ENCODE measurements around the gene GFY. TPM values are rescaled to one million over a fixed set of nuclear protein-coding genes. Genes with fewer than 3 reads are reported as not detected.

Gene GFY
- total RNA-seq, 1 donor, result not detected

DNA sequence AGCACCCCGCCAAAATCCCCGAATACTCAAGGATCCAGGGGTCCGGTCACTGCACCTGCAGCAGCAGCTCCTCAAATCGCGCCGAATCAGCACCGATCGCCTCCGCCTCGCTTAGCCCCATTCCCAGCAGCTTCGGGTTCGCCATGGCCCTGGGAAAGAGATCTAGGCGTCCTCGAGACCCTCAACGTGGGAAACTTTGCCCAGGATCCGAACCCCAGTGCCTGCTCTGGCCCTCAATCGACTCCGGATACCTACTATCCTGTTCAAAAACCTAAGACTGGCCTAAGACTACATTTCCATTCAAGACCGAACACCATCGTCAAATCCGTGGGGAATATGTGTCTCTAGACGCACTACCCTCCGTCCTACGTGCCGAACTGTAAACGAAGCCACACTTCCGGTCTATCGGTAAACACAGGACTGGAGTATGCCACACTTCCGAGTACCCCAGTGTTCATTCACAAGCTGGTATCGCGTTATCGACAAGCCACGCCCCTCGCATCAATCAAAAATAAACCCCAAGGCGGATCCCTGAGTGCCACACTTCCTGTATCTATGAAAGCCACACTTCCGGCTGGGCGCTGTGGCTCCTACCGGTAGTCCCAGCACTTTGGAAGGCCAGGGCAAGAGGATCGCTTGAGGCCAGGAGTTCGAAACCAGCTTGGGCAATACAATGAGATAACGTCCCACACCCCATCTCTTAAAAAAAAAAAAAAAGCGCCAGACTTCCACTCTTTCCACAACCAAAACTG is 26.4 kb downstream of the GFY start, which contains the start of gene PIH1D1:
Gene PIH1D1, minus strand, starts transcription at position 385 of the 752 bp plus-strand sequence. Its CDS starts 240 bp downstream, at position 145.
- Histone ChIP-seq H3K9me3 (ENCODE audit: low read depth, low read length) (no peaks in the 10 kb centered on the region), H4K20me1 (ENCODE audit: insufficient read depth, low read length) (no peaks in the 10 kb centered on the region), H3K4me1 (ENCODE audit: insufficient read depth, low read length) (peaks cover 15% of the 10 kb centered on the region), H3K79me2 (ENCODE audit: insufficient read depth, low read length) (peaks cover 27% of the 10 kb centered on the region), H3K4me2 (ENCODE audit: insufficient read depth, low read length) (peak within 1 kb of the TSS; percentile 98), H3K36me3 (ENCODE audit: insufficient read depth, low read length) (peaks cover 6% of the 10 kb centered on the region), H3K27ac (ENCODE audit: low read depth, low read length) (peak within 1 kb of the TSS; percentile 98), H3K27me3 (ENCODE audit: insufficient read depth, low read length) (no peaks in the 10 kb centered on the region), H2AFZ (ENCODE audit: low read length) (peak within 1 kb of the TSS; percentile 91), H3K4me3 (ENCODE audit: insufficient read depth, low read length) (peak within 1 kb of the TSS; percentile 98)
- DNase-seq (ENCODE audit: insufficient read length, low spot score, missing footprints), result peak; percentile 98
- TF ChIP-seq CTCF (IDR thresholded peaks at IDR 0.05; ENCODE audit: extremely low read depth, low read depth, low read length), result no peak

DNA sequence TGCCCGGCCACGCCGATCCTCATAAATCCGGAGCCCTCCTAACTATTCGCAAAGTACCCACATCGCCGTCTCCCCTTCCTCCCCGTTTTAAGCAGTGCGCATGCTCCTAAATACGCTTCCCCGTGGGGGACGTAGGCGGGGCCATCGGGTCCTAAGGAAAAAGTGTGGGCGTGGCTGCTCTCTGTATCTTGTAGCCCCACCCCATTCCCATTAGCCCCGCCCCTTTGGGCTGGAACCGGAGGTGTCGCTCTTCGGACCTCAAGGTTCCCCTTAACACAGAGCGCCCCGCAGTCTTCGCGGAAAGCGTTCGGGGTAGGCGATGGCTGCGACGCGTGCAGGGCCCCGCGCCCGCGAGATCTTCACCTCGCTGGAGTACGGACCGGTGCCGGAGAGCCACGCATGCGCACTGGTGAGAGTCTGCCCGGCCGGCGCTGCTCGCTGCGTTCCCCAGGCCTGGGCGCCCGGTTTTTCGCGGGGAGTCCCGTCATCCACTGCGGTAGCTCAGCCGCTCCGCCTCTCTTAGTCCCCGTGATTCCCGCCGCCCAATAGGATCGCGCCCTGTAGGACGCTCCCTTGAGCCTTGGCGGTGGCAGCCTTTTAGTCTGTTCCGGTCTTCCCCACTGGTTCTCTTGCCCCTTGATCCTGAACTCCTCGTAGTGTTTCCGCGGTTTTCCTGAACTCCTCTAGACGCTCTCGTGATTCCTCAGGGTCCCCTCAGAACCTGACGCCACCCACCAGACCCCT is 28.0 kb downstream of the GFY start, which contains the start of gene ALDH16A1:
Gene ALDH16A1, plus strand, starts transcription at position 213 of the 744 bp plus-strand sequence. Its CDS starts 107 bp downstream, at position 320.
- no peaks in the 10 kb centered on the region for H3K9me3 ChIP-seq (ENCODE audit: low read depth, low read length)
- TF ChIP-seq CTCF (IDR thresholded peaks at IDR 0.05; ENCODE audit: extremely low read depth, low read depth, low read length), result no peak
- no peaks in the 10 kb centered on the region for H3K27me3 ChIP-seq (ENCODE audit: insufficient read depth, low read length)
- peaks cover 27% of the 10 kb centered on the region for H3K79me2 ChIP-seq (ENCODE audit: insufficient read depth, low read length)
- H3K4me2 ChIP-seq (ENCODE audit: insufficient read depth, low read length), result peak within 1 kb of the TSS; percentile 98
- H3K36me3 ChIP-seq (ENCODE audit: insufficient read depth, low read length), result peaks cover 6% of the 10 kb centered on the region
- peak; percentile 99 for DNase-seq (ENCODE audit: insufficient read length, low spot score, missing footprints)
- H3K4me3 ChIP-seq (ENCODE audit: insufficient read depth, low read length), result peak within 1 kb of the TSS; percentile 87
- H3K27ac ChIP-seq (ENCODE audit: low read depth, low read length), result peak within 1 kb of the TSS; percentile 98
- H4K20me1 ChIP-seq (ENCODE audit: insufficient read depth, low read length), result no peaks in the 10 kb centered on the region
- peak within 1 kb of the TSS; percentile 93 for H2AFZ ChIP-seq (ENCODE audit: low read length)
- peaks cover 21% of the 10 kb centered on the region for H3K4me1 ChIP-seq (ENCODE audit: insufficient read depth, low read length)

GRCh38 chr19:49453757-49454240 is 28.6 kb downstream of the GFY start:
- Histone ChIP-seq H3K4me2 (ENCODE audit: insufficient read depth, low read length) (peak overlapping the region; percentile 98), H3K36me3 (ENCODE audit: insufficient read depth, low read length) (peaks cover under 1% of the 10 kb centered on the region), H3K27ac (ENCODE audit: low read depth, low read length) (peak overlapping the region; percentile 98), H2AFZ (ENCODE audit: low read length) (peak overlapping the region; percentile 93), H3K4me3 (ENCODE audit: insufficient read depth, low read length) (peak overlapping the region; percentile 87), H4K20me1 (ENCODE audit: insufficient read depth, low read length) (no peaks in the 10 kb centered on the region), H3K9me3 (ENCODE audit: low read depth, low read length) (no peaks in the 10 kb centered on the region), H3K4me1 (ENCODE audit: insufficient read depth, low read length) (peaks cover 27% of the 10 kb centered on the region), H3K27me3 (ENCODE audit: insufficient read depth, low read length) (no peaks in the 10 kb centered on the region), H3K79me2 (ENCODE audit: insufficient read depth, low read length) (peaks cover 27% of the 10 kb centered on the region)
- no peak for TF ChIP-seq CTCF (IDR thresholded peaks at IDR 0.05; ENCODE audit: extremely low read depth, low read depth, low read length)
- DNase-seq (ENCODE audit: insufficient read length, low spot score, missing footprints), result no peak

All from osteoblast (primary cell).